ENCODE measurements around the gene RASGEF1B. TPM values are rescaled to one million over a fixed set of nuclear protein-coding genes. Genes with fewer than 3 reads are reported as not detected.

Gene RASGEF1B
- total RNA-seq, 1 donor from 2014 or later = 45.1 TPM

- Histone ChIP-seq H3K4me1 (no peaks in the 10 kb centered on the region), H3K27ac (no peak overlapping the region), H3K9me3 (no peaks in the 10 kb centered on the region), H3K27me3 (no peaks in the 10 kb centered on the region), H3K36me3 (no peaks in the 10 kb centered on the region), H3K4me3 (no peak overlapping the region)
- intact Hi-C loops (cut with DNase I) = no loop called here
- DNase-seq = no peak
- TF ChIP-seq, protein P1, sequence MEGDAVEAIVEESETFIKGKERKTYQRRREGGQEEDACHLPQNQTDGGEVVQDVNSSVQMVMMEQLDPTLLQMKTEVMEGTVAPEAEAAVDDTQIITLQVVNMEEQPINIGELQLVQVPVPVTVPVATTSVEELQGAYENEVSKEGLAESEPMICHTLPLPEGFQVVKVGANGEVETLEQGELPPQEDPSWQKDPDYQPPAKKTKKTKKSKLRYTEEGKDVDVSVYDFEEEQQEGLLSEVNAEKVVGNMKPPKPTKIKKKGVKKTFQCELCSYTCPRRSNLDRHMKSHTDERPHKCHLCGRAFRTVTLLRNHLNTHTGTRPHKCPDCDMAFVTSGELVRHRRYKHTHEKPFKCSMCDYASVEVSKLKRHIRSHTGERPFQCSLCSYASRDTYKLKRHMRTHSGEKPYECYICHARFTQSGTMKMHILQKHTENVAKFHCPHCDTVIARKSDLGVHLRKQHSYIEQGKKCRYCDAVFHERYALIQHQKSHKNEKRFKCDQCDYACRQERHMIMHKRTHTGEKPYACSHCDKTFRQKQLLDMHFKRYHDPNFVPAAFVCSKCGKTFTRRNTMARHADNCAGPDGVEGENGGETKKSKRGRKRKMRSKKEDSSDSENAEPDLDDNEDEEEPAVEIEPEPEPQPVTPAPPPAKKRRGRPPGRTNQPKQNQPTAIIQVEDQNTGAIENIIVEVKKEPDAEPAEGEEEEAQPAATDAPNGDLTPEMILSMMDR (IDR thresholded peaks at IDR 0.05) = no peak
- no peak for ATAC-seq
Measured at GRCh38 chr4:81397635-81398034, 74.1 kb downstream of the RASGEF1B start.

GRCh38 chr4:81395239-81395638 lies 76.5 kb downstream of the RASGEF1B start:
- intact Hi-C loops (cut with DNase I) = no loop called here
- Histone ChIP-seq H3K9me3 (no peaks in the 10 kb centered on the region), H3K27me3 (no peaks in the 10 kb centered on the region), H3K27ac (no peak overlapping the region), H3K4me1 (no peaks in the 10 kb centered on the region), H3K36me3 (no peaks in the 10 kb centered on the region), H3K4me3 (no peak overlapping the region)
- ATAC-seq = no peak
- DNase-seq = no peak
- TF ChIP-seq, protein P1 (IDR thresholded peaks at IDR 0.05) = no peak

DNA sequence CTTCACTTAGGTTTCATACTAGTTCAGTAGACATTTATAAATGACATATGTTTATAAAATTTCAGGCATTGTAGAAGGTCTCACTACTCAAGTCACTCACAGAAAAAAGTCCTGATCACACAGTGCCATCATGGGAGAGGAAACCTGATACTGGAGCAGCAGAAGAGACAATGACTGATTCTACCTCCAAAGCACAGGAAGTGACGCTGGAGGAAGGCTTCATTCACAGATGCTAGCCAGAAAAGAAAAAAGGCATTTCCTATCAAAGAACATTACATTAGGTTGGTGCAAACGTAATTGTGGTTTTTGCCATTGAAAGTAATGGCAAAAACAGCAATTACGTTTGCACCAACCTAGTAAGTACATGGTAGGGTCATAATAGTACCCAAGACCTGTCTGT lies 79.5 kb downstream of the RASGEF1B start:
- no peak overlapping the region for H3K4me3 ChIP-seq
- no peaks in the 10 kb centered on the region for H3K9me3 ChIP-seq
- DNase-seq (no peak), ATAC-seq (no peak)
- H3K27me3 ChIP-seq = no peaks in the 10 kb centered on the region
- H3K27ac ChIP-seq = no peak overlapping the region
- no peaks in the 10 kb centered on the region for H3K36me3 ChIP-seq
- TF ChIP-seq, protein P1 (IDR thresholded peaks at IDR 0.05) = no peak
- no peaks in the 10 kb centered on the region for H3K4me1 ChIP-seq
- intact Hi-C loops (cut with DNase I) = no loop called here

DNA sequence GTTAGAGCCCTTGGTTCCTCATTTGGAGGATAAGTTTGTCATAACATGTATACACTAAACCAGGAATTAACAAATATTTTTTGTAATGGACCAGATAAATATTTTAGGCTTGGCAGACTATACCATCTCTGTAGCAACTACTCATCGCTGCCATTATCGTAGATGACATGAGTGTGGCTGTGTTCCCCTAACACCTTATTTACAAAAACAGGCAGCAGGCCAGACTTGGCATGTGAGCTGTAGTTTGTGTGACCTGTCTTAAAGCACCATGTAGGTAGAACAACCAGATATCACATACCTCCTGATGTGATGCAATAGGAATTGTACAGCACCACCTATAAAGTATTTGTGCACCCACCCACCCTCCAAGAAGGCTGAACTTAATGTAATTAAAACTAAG lies 82.0 kb downstream of the RASGEF1B start:
- intact Hi-C loops (cut with DNase I) = no loop called here
- H3K4me1 ChIP-seq = no peaks in the 10 kb centered on the region
- ATAC-seq = no peak
- no peaks in the 10 kb centered on the region for H3K27me3 ChIP-seq
- H3K36me3 ChIP-seq = no peaks in the 10 kb centered on the region
- H3K9me3 ChIP-seq = no peaks in the 10 kb centered on the region
- TF ChIP-seq, protein P1 (IDR thresholded peaks at IDR 0.05) = no peak
- DNase-seq = no peak
- H3K27ac ChIP-seq = no peak overlapping the region
- H3K4me3 ChIP-seq = no peak overlapping the region

DNA sequence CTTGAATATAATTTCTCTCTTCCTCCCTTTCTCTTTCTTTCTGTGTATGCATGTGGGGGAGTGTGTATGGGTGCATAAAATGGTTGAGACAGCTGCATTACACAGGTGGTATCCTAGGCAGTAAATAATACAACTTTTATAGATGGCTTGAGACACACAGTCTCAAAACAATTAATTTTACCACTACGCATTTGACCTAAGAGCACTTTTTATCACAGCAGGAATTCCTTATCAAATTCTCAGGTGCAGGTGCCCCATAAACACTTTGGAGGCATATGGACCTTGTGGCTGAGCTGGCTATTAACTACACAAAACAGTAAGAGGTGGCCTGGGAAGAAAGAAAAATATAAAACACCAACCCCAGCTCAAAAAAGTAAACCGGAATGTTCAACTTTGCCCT lies 91.3 kb downstream of the RASGEF1B start:
- intact Hi-C loops (cut with DNase I) = no loop called here
- ATAC-seq = no peak
- TF ChIP-seq, protein P1 (IDR thresholded peaks at IDR 0.05) = no peak

DNA sequence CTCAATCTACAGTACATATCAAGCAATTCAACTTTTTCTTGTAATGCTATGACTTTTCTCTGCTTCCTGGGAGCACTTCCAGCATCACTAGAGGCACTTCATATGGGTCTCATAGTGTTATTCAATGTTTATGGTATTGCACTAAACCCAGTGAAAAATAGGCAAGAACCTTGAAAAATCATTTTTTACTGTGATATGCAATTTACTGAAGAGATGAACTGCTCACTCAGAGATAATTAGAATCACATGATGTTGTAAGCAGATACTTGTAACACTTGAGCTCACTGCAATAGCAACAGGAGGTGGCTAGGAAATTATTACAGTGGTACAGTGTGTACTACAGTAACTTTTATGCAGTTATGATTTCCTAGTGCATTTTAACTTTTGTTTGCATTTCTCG lies 93.3 kb downstream of the RASGEF1B start:
- TF ChIP-seq, protein P1 (IDR thresholded peaks at IDR 0.05) = no peak
- intact Hi-C loops (cut with DNase I) = no loop called here
- Histone ChIP-seq H3K27ac (no peak overlapping the region), H3K4me3 (no peak overlapping the region), H3K36me3 (no peaks in the 10 kb centered on the region), H3K27me3 (no peaks in the 10 kb centered on the region), H3K4me1 (no peaks in the 10 kb centered on the region), H3K9me3 (no peaks in the 10 kb centered on the region)
- ATAC-seq (no peak), DNase-seq (no peak)

More for the DNA sequence above, 91.3 kb downstream of the RASGEF1B start:
- DNase-seq = no peak
- H3K36me3 ChIP-seq = no peaks in the 10 kb centered on the region
- H3K27me3 ChIP-seq = no peaks in the 10 kb centered on the region
- no peak overlapping the region for H3K27ac ChIP-seq
- H3K9me3 ChIP-seq = no peaks in the 10 kb centered on the region
- H3K4me3 ChIP-seq = no peak overlapping the region
- H3K4me1 ChIP-seq = no peaks in the 10 kb centered on the region

Data from upper lobe of right lung (tissue), 1 donor.